Ureter (tissue), 1 donor: ENCODE data around the gene MYO18B. TPM values are rescaled to one million over a fixed set of nuclear protein-coding genes. Genes with fewer than 3 reads are reported as not detected.

Source experiments
- DNase-seq: peaks from one replicate; pipeline ENCODE4 v3.0.0-alpha.2; 2020; ENCODE audit warnings: low spot score
- total RNA-seq: library from RNA; stranded (reverse); gene quantifications from one replicate; pipeline ENCODE4 v1.2.4, GENCODE V29; 2023
- donor health status: DM: yes; HTN: yes; CAD: no.

Gene MYO18B
- total RNA-seq, 1 donor from 2014 or later, result 0.34 TPM

GRCh38 chr22:25822344-25822743 is 80.4 kb downstream of the MYO18B start:
- no peak for DNase-seq

- DNase-seq, result no peak
Measured at GRCh38 chr22:25823276-25823675, 81.3 kb downstream of the MYO18B start.

GRCh38 chr22:25824828-25825423 is 82.9 kb downstream of the MYO18B start:
- DNase-seq, result no peak

GRCh38 chr22:25827415-25827814 is 85.4 kb downstream of the MYO18B start:
- DNase-seq, result no peak

- no peak for DNase-seq
Measured at GRCh38 chr22:25828422-25828821, 86.4 kb downstream of the MYO18B start.

- DNase-seq, result no peak
Measured at GRCh38 chr22:25829237-25829636, 87.2 kb downstream of the MYO18B start.

GRCh38 chr22:25829808-25830777 is 88.1 kb downstream of the MYO18B start:
- no peak for DNase-seq

- DNase-seq, result no peak
Measured at GRCh38 chr22:25833091-25833490, 91.1 kb downstream of the MYO18B start.

- DNase-seq, result no peak
Measured at GRCh38 chr22:25833676-25834075, 91.7 kb downstream of the MYO18B start.

- DNase-seq, result no peak
Measured at GRCh38 chr22:25834490-25834889, 92.5 kb downstream of the MYO18B start.

GRCh38 chr22:25835348-25835747 is 93.4 kb downstream of the MYO18B start:
- no peak for DNase-seq

- DNase-seq, result peak; percentile 17
Measured at GRCh38 chr22:25837288-25837900, 95.4 kb downstream of the MYO18B start.

GRCh38 chr22:25838960-25839741 is 97.2 kb downstream of the MYO18B start:
- DNase-seq, result no peak

GRCh38 chr22:25839755-25840154 is 97.8 kb downstream of the MYO18B start:
- DNase-seq, result no peak

GRCh38 chr22:25840167-25840566 is 98.2 kb downstream of the MYO18B start:
- no peak for DNase-seq

GRCh38 chr22:25840891-25841290 is 98.9 kb downstream of the MYO18B start:
- DNase-seq, result no peak

- DNase-seq, result no peak
Measured at GRCh38 chr22:25841775-25842174, 99.8 kb downstream of the MYO18B start.

GRCh38 chr22:25843660-25844405 is 101.8 kb downstream of the MYO18B start:
- DNase-seq, result no peak

GRCh38 chr22:25844601-25845000 is 102.6 kb downstream of the MYO18B start:
- DNase-seq, result no peak

GRCh38 chr22:25845985-25846745 is 104.2 kb downstream of the MYO18B start:
- no peak for DNase-seq
